Peyer's patch (tissue), 4 donors: ENCODE results near the gene SSTR5. TPM values are rescaled to one million over a fixed set of nuclear protein-coding genes. Genes with fewer than 3 reads are reported as not detected.

Experiments used
- DNase-seq, 3 donors: peaks; one replicate each; pipeline ENCODE4 v3.0.0-alpha.2; 2017 to 2019
- H3K27ac ChIP-seq, 4 donors: fragments of 200-600 bp; sonication (generic); one replicate each; pipeline ENCODE4 v1.5.1; 2016 to 2019
- H3K27me3 ChIP-seq, 2 donors: fragments of 200-600 bp; sonication (generic); one replicate each; pipeline ENCODE4 v1.5.1; 2019
- H3K36me3 ChIP-seq, 3 donors: fragments of 200-600 bp; sonication (generic); one replicate each; pipeline ENCODE4 v1.5.1; 2016 to 2019
- H3K4me1 ChIP-seq, 4 donors: fragments of 200-600 bp; sonication (generic); one replicate each; pipeline ENCODE4 v1.5.1; 2016 to 2019
- H3K4me3 ChIP-seq, 4 donors: fragments of 200-600 bp; sonication (generic); 1 replicate in 3 of 4; 2 replicates in 1 of 4; pipeline ENCODE4 v1.5.1; 2016 to 2019; ENCODE audit warnings: mild to moderate bottlenecking in 1 of 4
- H3K9me3 ChIP-seq, 4 donors: fragments of 200-600 bp; sonication (generic); one replicate each; pipeline ENCODE4 v1.5.1; 2016 to 2019; ENCODE audit warnings: mild to moderate bottlenecking in 1 of 4
- POLR2A ChIP-seq, 2 donors: fragments of 450-650 bp; IDR thresholded peaks; one replicate each; pipeline ENCODE4 v1.5.1; 2017; ENCODE audit warnings: antibody characterized with exemption in 2 of 2, mild to moderate bottlenecking in 2 of 2, moderate library complexity in 2 of 2
- total RNA-seq, 4 donors: library from RNA; depleted of rRNA; stranded (reverse); fragments of >200 nt; gene quantifications; one replicate each; pipeline ENCODE4 v1.1.0, GENCODE V29; 2016
- TF ChIP-seq, protein P1 (sequence below), 6 experiments: fragments of 450-650 bp in 4 of 6; fragments of 200-600 bp in 2 of 6; sonication (generic) in 1 of 6; IDR thresholded peaks; one replicate each; pipeline ENCODE4 v1.5.1; 2017 to 2019; ENCODE audit warnings: antibody characterized with exemption in 6 of 6, mild to moderate bottlenecking in 3 of 6, moderate library complexity in 1 of 6

The SSTR5 gene
- total RNA-seq, 4 donors from 2014 or later, result 1.5 to 2.1 TPM; not detected in 2

DNA sequence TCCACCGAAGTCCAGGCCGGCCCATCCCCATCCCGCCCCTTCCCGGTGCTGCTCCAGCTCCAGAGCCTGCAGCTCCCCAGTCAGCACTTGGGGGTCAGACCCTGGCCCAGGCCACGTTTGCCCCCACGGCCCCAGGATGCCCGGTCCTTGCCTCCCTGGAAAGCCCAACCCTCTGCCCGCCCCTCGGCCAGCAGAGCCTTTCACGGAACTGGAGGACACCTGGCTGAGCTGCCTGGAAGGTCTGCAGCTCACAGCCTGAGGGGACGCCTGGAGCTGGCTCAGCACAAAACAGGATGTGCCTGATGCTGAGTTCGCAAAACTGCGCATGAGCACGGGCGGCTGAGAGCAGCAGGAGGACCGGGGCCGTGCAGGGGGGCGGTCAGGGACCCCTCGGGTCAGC lies 29.7 kb upstream of the SSTR5 start:
- no peak for DNase-seq
- no peaks in the 10 kb centered on the region for H3K9me3 ChIP-seq
- H3K4me1 ChIP-seq, result no peaks in the 10 kb centered on the region
- TF ChIP-seq, protein P1, sequence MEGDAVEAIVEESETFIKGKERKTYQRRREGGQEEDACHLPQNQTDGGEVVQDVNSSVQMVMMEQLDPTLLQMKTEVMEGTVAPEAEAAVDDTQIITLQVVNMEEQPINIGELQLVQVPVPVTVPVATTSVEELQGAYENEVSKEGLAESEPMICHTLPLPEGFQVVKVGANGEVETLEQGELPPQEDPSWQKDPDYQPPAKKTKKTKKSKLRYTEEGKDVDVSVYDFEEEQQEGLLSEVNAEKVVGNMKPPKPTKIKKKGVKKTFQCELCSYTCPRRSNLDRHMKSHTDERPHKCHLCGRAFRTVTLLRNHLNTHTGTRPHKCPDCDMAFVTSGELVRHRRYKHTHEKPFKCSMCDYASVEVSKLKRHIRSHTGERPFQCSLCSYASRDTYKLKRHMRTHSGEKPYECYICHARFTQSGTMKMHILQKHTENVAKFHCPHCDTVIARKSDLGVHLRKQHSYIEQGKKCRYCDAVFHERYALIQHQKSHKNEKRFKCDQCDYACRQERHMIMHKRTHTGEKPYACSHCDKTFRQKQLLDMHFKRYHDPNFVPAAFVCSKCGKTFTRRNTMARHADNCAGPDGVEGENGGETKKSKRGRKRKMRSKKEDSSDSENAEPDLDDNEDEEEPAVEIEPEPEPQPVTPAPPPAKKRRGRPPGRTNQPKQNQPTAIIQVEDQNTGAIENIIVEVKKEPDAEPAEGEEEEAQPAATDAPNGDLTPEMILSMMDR (IDR thresholded peaks at IDR 0.05), result no peak
- TF ChIP-seq POLR2A (IDR thresholded peaks at IDR 0.05), result no peak
- H3K27ac ChIP-seq, result no peak overlapping the region
- H3K36me3 ChIP-seq, result no peaks in the 10 kb centered on the region
- no peak overlapping the region for H3K4me3 ChIP-seq
- H3K27me3 ChIP-seq, result no peaks in the 10 kb centered on the region

DNA sequence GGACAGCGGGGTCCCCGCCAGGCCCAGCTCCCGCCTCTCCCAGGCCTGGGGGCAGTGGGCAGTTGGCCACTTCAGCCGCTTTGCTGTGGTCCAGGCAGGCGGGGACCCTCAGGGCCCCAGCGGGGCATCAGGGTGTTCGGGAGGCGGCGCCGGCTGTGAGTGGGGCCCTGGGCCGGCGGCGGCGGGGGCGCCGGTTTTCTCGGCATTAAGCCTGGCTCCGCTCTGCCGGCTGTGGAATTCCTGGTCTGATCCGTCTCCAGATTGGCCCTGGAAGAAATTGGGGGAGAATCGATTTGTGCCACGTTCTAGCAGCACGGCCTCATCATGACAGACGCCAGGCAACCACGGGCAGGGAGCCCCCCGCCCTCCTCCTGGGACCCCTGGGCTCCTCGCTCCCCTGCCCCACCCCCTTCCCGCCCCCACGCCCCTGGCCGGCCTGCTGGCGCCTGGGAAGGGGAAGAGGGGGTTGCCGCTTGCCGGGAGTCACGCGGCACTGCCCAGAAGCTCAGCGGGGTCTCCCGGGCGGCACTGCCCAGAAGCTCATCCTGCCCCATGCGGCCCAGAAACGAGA lies 28.6 kb upstream of the SSTR5 start:
- no peak for DNase-seq
- H3K4me1 ChIP-seq, result no peaks in the 10 kb centered on the region
- no peak overlapping the region for H3K4me3 ChIP-seq
- no peaks in the 10 kb centered on the region for H3K36me3 ChIP-seq
- peaks cover 0 to 9% of the 10 kb centered on the region in 2 donors for H3K27me3 ChIP-seq
- H3K9me3 ChIP-seq, result no peaks in the 10 kb centered on the region
- H3K27ac ChIP-seq, result no peak overlapping the region
- TF ChIP-seq, protein P1 (IDR thresholded peaks at IDR 0.05), result no peak
- TF ChIP-seq POLR2A (IDR thresholded peaks at IDR 0.05), result no peak

DNA sequence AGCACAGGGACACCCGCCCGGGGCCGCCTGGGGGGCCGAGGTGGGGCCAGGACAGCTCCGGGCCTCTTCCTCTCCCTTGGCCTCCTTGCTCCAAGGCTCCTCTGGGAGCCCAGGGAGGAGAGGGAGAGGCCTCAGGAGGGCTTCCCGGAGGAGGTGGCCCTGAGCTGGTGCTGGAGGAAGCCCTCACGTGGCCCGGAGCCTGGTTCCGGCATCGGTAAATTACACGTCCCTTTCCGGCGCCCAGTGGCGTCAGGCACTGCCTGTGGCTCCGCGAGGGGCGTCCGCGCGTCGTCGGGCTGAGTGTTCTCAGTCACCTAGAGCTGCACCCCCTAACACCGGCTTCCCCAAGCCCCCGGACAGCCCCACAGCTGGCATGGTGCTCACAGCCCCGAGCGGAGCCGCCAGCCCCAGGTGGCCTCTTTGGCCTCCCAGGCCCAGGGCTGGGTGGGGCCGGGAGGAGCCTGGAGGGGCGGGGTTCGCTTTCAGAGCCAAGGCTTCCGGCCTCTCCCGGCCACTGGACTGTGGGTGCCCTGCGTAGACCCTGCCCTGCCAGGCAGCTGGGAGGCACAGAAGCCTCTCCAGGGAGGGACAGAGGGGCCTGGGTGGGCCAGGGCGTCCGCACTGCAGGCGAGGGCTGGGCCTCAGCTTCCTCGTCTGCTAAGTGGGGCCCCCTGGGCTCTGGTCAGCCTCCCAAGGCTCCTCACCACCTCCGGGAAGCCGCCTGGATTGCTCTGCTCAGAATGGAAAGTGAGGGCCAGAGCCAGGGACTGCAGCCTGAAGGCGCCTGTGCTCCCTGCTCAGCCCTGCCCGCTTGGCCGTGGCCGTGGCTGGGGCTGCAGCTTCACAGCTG lies 27.9 kb upstream of the SSTR5 start:
- Histone ChIP-seq H3K27me3 (peaks cover 0 to 9% of the 10 kb centered on the region in 2 donors), H3K36me3 (no peaks in the 10 kb centered on the region), H3K4me1 (no peaks in the 10 kb centered on the region), H3K27ac (no peak overlapping the region), H3K9me3 (no peaks in the 10 kb centered on the region), H3K4me3 (no peak overlapping the region)
- DNase-seq, result no peak
- TF ChIP-seq, protein P1 (IDR thresholded peaks at IDR 0.05), result no peak

DNA sequence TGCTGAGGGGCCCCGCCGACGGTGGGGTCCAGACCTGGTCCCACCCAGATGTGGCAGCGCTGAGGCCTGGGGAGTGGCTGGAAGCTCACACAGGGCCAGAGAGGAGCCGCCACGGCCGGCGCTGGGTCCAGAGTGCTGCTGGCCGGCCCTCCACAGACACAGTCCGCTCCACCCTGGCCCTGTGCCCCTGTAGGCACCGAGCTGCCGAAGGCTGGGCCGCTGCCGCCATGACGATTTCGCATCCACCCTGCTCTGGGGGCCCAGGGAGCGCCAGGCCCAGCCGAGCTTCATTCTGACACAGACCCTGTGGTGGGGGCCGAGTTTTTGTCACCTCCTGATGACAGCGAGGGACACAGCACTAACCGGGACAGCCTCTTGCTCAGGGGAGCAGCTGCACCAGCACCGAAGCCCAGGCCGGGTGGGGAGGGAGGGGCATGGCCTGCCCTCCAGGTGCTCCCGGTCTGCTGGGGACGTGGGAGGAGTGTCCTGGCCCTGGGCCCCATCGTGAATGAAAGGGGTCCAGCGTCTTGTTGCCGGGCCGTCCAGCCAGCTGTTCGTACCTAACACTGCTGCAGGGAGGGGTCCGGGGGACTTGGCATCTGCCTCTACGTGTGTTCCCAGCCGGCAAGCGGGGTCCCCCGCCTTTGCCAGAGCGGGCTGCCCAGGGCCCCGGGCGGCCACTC lies 27.1 kb upstream of the SSTR5 start:
- no peak for DNase-seq
- H3K9me3 ChIP-seq, result no peaks in the 10 kb centered on the region
- H3K4me1 ChIP-seq, result no peaks in the 10 kb centered on the region
- H3K27ac ChIP-seq, result no peak overlapping the region
- H3K4me3 ChIP-seq, result no peak overlapping the region
- no peak for TF ChIP-seq POLR2A (IDR thresholded peaks at IDR 0.05)
- TF ChIP-seq, protein P1 (IDR thresholded peaks at IDR 0.05), result no peak
- no peaks in the 10 kb centered on the region for H3K36me3 ChIP-seq
- peaks cover 0 to 9% of the 10 kb centered on the region in 2 donors for H3K27me3 ChIP-seq

DNA sequence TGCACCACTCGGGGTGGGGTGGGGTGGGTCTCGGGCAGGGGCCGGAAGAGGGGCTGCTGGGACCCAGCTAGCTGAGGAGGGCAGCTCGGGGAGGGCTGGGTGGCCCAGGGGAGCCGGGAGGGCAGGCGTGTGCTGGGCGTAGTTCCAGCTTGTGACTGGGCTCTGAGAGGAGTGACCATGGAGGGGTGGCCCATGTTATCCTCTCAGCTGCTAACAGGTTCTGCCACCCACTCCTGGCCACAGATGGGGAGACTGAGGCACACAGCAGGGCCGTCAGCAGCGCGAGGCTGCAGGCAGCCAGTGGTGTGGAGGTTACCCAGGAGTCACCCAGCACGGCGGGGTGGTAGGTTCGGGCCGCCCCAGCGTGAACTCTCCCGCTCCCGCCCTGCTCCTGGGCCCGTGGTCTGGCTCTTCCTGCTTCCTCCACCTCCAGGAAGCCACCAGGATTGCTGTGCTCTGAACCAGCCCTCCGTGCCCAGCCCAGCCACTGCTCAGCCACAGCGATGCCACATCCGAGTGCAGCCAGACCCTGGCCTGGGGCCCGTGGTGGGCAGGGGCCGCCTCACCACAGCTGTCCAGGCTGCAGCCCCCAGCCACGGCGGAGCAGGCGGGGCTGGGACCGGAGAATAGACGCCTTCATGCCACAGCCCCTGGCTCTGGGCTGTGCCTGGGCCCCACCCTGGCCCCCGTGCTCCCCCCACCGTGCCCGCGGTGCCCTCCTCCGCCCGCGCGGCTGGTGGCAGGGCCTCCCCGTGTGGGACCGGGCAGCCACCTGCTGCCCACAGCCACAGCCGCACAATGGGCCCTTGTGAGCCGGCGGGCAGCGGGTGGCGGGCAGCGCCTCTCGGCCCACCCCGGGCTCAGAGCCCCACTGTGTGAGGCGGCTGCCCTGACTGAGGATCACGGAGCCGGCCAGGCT lies 26.3 kb upstream of the SSTR5 start:
- H3K27ac ChIP-seq, result no peak overlapping the region
- no peak overlapping the region for H3K4me3 ChIP-seq
- TF ChIP-seq POLR2A (IDR thresholded peaks at IDR 0.05), result no peak
- TF ChIP-seq, protein P1 (IDR thresholded peaks at IDR 0.05), result no peak
- DNase-seq, result no peak
- H3K36me3 ChIP-seq, result no peaks in the 10 kb centered on the region
- peaks cover 0 to 9% of the 10 kb centered on the region in 2 donors for H3K27me3 ChIP-seq
- H3K4me1 ChIP-seq, result no peaks in the 10 kb centered on the region
- H3K9me3 ChIP-seq, result no peaks in the 10 kb centered on the region
